IMR-90 (cell line): ENCODE data around the gene SLC35F6. TPM values are rescaled to one million over a fixed set of nuclear protein-coding genes. Genes with fewer than 3 reads are reported as not detected.

ENCODE experiments used
- ATAC-seq: fragments of 200-7000 bp; cut with Tn5 transposase; 2 replicates; pipeline ENCODE4 v1.9.1; 2020; ENCODE audit warnings: low read depth, mild to moderate bottlenecking, moderate library complexity
- BruUV-seq: library from RNA; stranded (reverse); fragments of 400-500 nt; replicated peaks from 2 replicates; lab custom pipeline; 2021; lab: Mats Ljungman, UMichigan
- CTCF ChIA-PET: fragments of 300-600 bp; formaldehyde crosslinking; extraction: SDS; loops from one replicate; lab custom pipeline; 2021; ENCODE audit warnings: antibody characterized with exemption; lab: Yijun Ruan, JAX
- POLR2A ChIA-PET: fragments of 300-600 bp; sonication (Branson Sonifier 250); formaldehyde crosslinking; loops from one replicate; lab custom pipeline; 2022; ENCODE audit warnings: antibody characterized with exemption; ENCODE audit not compliant: unreplicated experiment; lab: Charles Lee
- DNase-seq: peaks from one replicate; pipeline ENCODE4 v3.0.0; 2013
- H2AFZ ChIP-seq: replicated peaks from 2 replicates; pipeline ENCODE3; 2013; ENCODE audit warnings: low read length, mild to moderate bottlenecking; ENCODE audit not compliant: poor library complexity
- H2AK5ac ChIP-seq: 2 replicates; pipeline ENCODE4 v1.6.1; 2013; ENCODE audit warnings: low read depth, low read length, inconsistent platforms
- H2AK9ac ChIP-seq: replicated peaks from 2 replicates; pipeline ENCODE3; 2013; ENCODE audit warnings: mild to moderate bottlenecking, low read depth, low read length, moderate library complexity; ENCODE audit not compliant: poor library complexity
- H2BK120ac ChIP-seq: 2 replicates; pipeline ENCODE4 v1.6.1; 2013; ENCODE audit warnings: low read depth, low read length, inconsistent platforms
- H2BK15ac ChIP-seq: 3 replicates; pipeline ENCODE4 v1.6.1; 2013; ENCODE audit warnings: low read depth, low read length, inconsistent platforms
- H2BK20ac ChIP-seq: 2 replicates; pipeline ENCODE4 v1.6.1; 2013; ENCODE audit warnings: low read depth, mild to moderate bottlenecking, inconsistent platforms, low read length, moderate library complexity
- H2BK5ac ChIP-seq: 2 replicates; pipeline ENCODE4 v1.6.1; 2013; ENCODE audit warnings: mild to moderate bottlenecking, low read depth, low read length, inconsistent platforms; ENCODE audit not compliant: poor library complexity, severe bottlenecking
- H3K14ac ChIP-seq: replicated peaks from 2 replicates; pipeline ENCODE4 v1.6.1; 2013; ENCODE audit warnings: low read depth, low read length, inconsistent platforms
- H3K18ac ChIP-seq: 2 replicates; pipeline ENCODE4 v1.6.1; 2013; ENCODE audit warnings: low read depth, low read length, control low read depth
- H3K23ac ChIP-seq: 2 replicates; pipeline ENCODE4 v1.6.1; 2013; ENCODE audit warnings: low read depth, low read length, inconsistent platforms
- H3K27ac ChIP-seq: 2 replicates; pipeline ENCODE4 v1.5.1; 2013; ENCODE audit warnings: mild to moderate bottlenecking, control low read depth, low read length; ENCODE audit not compliant: insufficient read depth
- H3K27me3 ChIP-seq: 2 replicates; pipeline ENCODE4 v1.6.1; 2013; ENCODE audit warnings: low read length; ENCODE audit not compliant: control insufficient read depth, insufficient read depth
- H3K36me3 ChIP-seq: 2 replicates; pipeline ENCODE4 v1.6.1; 2013; ENCODE audit warnings: low read length, mixed read lengths; ENCODE audit not compliant: control insufficient read depth, insufficient read depth
- H3K4ac ChIP-seq: 2 replicates; pipeline ENCODE4 v1.6.1; 2013; ENCODE audit warnings: low read depth, low read length, inconsistent platforms
- H3K4me1 ChIP-seq: 2 replicates; pipeline ENCODE4 v1.6.1; 2013; ENCODE audit warnings: low read length, mixed read lengths; ENCODE audit not compliant: control insufficient read depth, insufficient read depth
- H3K4me2 ChIP-seq: 2 replicates; pipeline ENCODE4 v1.6.1; 2013; ENCODE audit warnings: low read depth, mild to moderate bottlenecking, control low read depth, low read length, moderate library complexity
- H3K4me3 ChIP-seq: 2 replicates; pipeline ENCODE4 v1.5.1; 2013; ENCODE audit warnings: low read depth, mild to moderate bottlenecking, control low read depth, low read length, moderate library complexity; ENCODE audit not compliant: insufficient read depth
- H3K56ac ChIP-seq: 2 replicates; pipeline ENCODE4 v1.6.1; 2013; ENCODE audit warnings: low read length, inconsistent platforms; ENCODE audit not compliant: insufficient read depth; ENCODE audit errors: extremely low read depth
- H3K79me1 ChIP-seq, 2 experiments: 2 replicates each; pipeline ENCODE4 v1.6.1; 2013; ENCODE audit warnings: low read length in 2 of 2, inconsistent platforms in 1 of 2, low read depth in 1 of 2
- H3K9ac ChIP-seq: 2 replicates; pipeline ENCODE4 v1.6.1; 2013; ENCODE audit warnings: low read depth, low read length, control low read depth
- H3K9me1 ChIP-seq: 2 replicates; pipeline ENCODE4 v1.6.1; 2013; ENCODE audit warnings: low read length, inconsistent platforms; ENCODE audit not compliant: insufficient read depth
- H3K9me3 ChIP-seq: 2 replicates; pipeline ENCODE4 v1.6.1; 2013; ENCODE audit warnings: low read length; ENCODE audit not compliant: control insufficient read depth, insufficient read depth
- H4K20me1 ChIP-seq: 2 replicates; pipeline ENCODE4 v1.6.1; 2013; ENCODE audit warnings: low read length, inconsistent platforms; ENCODE audit not compliant: insufficient read depth
- H4K5ac ChIP-seq: 2 replicates; pipeline ENCODE4 v1.6.1; 2013; ENCODE audit warnings: mild to moderate bottlenecking, low read depth, low read length, control low read depth
- H4K8ac ChIP-seq, 2 experiments: 2 replicates each; pipeline ENCODE4 v1.6.1; 2013; ENCODE audit warnings: low read depth in 2 of 2, low read length in 2 of 2, control low read depth in 1 of 2, inconsistent platforms in 1 of 2
- H4K91ac ChIP-seq: 2 replicates; pipeline ENCODE4 v1.6.1; 2013; ENCODE audit warnings: low read depth, low read length, inconsistent platforms; ENCODE audit not compliant: insufficient read depth
- CHD1 ChIP-seq: IDR thresholded peaks from 2 replicates; pipeline ENCODE4 v1.6.1; 2012; ENCODE audit warnings: low read depth, low read length, improper control_type of control experiment
- FOS ChIP-seq: fragments of 150-350 bp; IDR thresholded peaks from 2 replicates; pipeline ENCODE4 v1.6.1; 2016; ENCODE audit warnings: low read depth, low read length
- POLR2A ChIP-seq: IDR thresholded peaks from 2 replicates; pipeline ENCODE4 v1.6.1; 2012; ENCODE audit warnings: mild to moderate bottlenecking, low read depth, low read length
- SMC3 ChIP-seq: fragments of 150-350 bp; IDR thresholded peaks from 2 replicates; pipeline ENCODE4 v1.6.1; 2016; ENCODE audit warnings: low read depth, mild to moderate bottlenecking, antibody characterized with exemption, low read length, moderate library complexity
- WGBS, 2 experiments: methylation state at CpG; one replicate each; pipeline versions ENCODE4 v1.1.5 to v1.1.7; 2013; ENCODE audit warnings: missing lambda C conversion rate in 2 of 2; ENCODE audit not compliant: insufficient read length in 1 of 2; ENCODE audit errors: extremely low coverage in 2 of 2; 5-methylcytosine and 5-hydroxymethylcytosine counted together
- dilution Hi-C: fragments of 300-500 bp; cut with HindIII; formaldehyde crosslinking; loops from one replicate; pipeline ENCODE4 v1.14.3; 2018; ENCODE audit warnings: low sequenced_read_pairs; ENCODE audit not compliant: unreplicated experiment
- in situ Hi-C: fragments of 300-500 bp; cut with MboI; formaldehyde crosslinking; loops from 3 replicates; pipeline ENCODE4 v1.14.3; 2019; ENCODE audit warnings: low sequenced_read_pairs, inconsistent platforms, mixed read lengths
- intact Hi-C: fragments of 100-400 bp; cut with micrococcal nuclease; formaldehyde crosslinking; loops from 2 replicates; pipeline ENCODE4 v1.10.0; 2022
- polyA plus RNA-seq, 3 experiments: library from polyadenylated mRNA; depleted of rRNA; stranded (reverse); fragments of >200 nt; gene quantifications; 2 replicates each; pipeline ENCODE4 v1.2.3, GENCODE V29; 2012; ENCODE audit warnings: low replicate concordance in 1 of 3
- total RNA-seq: library from RNA; depleted of rRNA; stranded (reverse); fragments of >200 nt; gene quantifications from 2 replicates; pipeline ENCODE4 v1.2.3, GENCODE V29; 2012
- TF ChIP-seq, protein P1 (sequence below): conservative IDR thresholded peaks from 2 replicates; pipeline ENCODE4 v1.5.1; 2012; ENCODE audit warnings: mild to moderate bottlenecking, low read depth, low read length, improper control_type of control experiment
- TF ChIP-seq, protein P2 (sequence below): fragments of 150-350 bp; IDR thresholded peaks from 2 replicates; pipeline ENCODE4 v1.6.1; 2017; ENCODE audit warnings: mild to moderate bottlenecking, antibody characterized with exemption, low read length, low read depth

SLC35F6 gene
- total and polyA plus RNA-seq, 2 of the 4 experiments (the other 2 are of a cell fraction), result 19.1 to 30.6 TPM

DNA sequence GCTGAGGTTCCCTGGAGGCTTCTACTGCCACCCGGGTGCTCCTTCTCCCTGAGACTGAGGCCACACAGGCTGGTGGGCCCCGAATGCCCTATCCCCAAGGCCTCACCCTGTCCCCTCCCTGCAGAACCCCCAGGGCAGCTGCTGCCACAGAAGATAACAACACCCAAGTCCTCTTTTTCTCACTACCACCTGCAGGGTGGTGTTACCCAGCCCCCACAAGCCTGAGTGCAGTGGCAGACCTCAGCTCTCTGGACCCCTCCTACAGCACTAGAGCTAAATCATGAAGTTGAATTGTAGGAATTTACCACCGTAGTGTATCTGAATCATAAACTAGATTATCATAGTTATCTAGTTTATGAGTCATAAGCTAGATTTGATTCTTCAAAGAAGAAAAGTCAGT lies 14.4 kb downstream of the SLC35F6 start:
- Histone ChIP-seq H3K27ac (no peak overlapping the region), H3K79me1 (peaks cover 16 to 32% of the 10 kb centered on the region in 2 experiments; a peak in 3 of 4 replicates), H2BK5ac (no peak overlapping the region), H3K4me3 (no peak overlapping the region), H3K27me3 (no peaks in the 10 kb centered on the region), H2AK9ac (no peak overlapping the region), H3K4ac (no peak overlapping the region), H2AK5ac (no peak overlapping the region), H2BK15ac (no peak overlapping the region), H3K4me2 (no peak overlapping the region), H2AFZ (no peak overlapping the region), H3K23ac (no peak overlapping the region), H2BK120ac (no peak overlapping the region), H3K4me1 (no peaks in the 10 kb centered on the region), H3K36me3 (peaks cover 61% of the 10 kb centered on the region), H4K8ac (no peak overlapping the region), H3K9me1 (peaks cover 15% of the 10 kb centered on the region), H3K14ac (no peak overlapping the region), H4K20me1 (peaks cover 27% of the 10 kb centered on the region), H4K91ac (no peak overlapping the region), H3K56ac (no peak overlapping the region), H3K9ac (no peak overlapping the region), H4K5ac (no peak overlapping the region), H3K18ac (no peak overlapping the region), H2BK20ac (no peak overlapping the region), H3K9me3 (no peaks in the 10 kb centered on the region)
- in situ Hi-C loops (no loop called here), intact Hi-C loops (no loop called here), dilution Hi-C loops (no loop called here)
- CTCF ChIA-PET, result no interaction called here
- ATAC-seq (no peak; the same call in 1 of the 2 replicates), DNase-seq (peak; percentile 29)
- POLR2A ChIA-PET, result no interaction called here
- no peak for TF ChIP-seq POLR2A
- TF ChIP-seq, protein P1, sequence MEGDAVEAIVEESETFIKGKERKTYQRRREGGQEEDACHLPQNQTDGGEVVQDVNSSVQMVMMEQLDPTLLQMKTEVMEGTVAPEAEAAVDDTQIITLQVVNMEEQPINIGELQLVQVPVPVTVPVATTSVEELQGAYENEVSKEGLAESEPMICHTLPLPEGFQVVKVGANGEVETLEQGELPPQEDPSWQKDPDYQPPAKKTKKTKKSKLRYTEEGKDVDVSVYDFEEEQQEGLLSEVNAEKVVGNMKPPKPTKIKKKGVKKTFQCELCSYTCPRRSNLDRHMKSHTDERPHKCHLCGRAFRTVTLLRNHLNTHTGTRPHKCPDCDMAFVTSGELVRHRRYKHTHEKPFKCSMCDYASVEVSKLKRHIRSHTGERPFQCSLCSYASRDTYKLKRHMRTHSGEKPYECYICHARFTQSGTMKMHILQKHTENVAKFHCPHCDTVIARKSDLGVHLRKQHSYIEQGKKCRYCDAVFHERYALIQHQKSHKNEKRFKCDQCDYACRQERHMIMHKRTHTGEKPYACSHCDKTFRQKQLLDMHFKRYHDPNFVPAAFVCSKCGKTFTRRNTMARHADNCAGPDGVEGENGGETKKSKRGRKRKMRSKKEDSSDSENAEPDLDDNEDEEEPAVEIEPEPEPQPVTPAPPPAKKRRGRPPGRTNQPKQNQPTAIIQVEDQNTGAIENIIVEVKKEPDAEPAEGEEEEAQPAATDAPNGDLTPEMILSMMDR, result no peak
- no peak for TF ChIP-seq FOS
- no peak for TF ChIP-seq SMC3
- TF ChIP-seq, protein P2, sequence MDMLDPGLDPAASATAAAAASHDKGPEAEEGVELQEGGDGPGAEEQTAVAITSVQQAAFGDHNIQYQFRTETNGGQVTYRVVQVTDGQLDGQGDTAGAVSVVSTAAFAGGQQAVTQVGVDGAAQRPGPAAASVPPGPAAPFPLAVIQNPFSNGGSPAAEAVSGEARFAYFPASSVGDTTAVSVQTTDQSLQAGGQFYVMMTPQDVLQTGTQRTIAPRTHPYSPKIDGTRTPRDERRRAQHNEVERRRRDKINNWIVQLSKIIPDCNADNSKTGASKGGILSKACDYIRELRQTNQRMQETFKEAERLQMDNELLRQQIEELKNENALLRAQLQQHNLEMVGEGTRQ, result no peak
- no peak for TF ChIP-seq CHD1
- WGBS, 2 experiments, result no CpG with 5 or more reads among the region's 3 CpGs
- BruUV-seq, result no TSS peak
